Stimulated activated CD4-positive, alpha-beta T cell treated with anti-CD3 and anti-CD28 coated beads, TNF-alpha, amount 100 ng/mL, for 24 hours (primary cell): Measurements from ENCODE around the gene ZNF521.

Experiments
- DNase-seq, 3 experiments: peaks; one replicate each; pipeline ENCODE4 v3.0.0-alpha.2; 2020; ENCODE audit warnings: low read depth in 3 of 3

Gene ZNF521

DNA sequence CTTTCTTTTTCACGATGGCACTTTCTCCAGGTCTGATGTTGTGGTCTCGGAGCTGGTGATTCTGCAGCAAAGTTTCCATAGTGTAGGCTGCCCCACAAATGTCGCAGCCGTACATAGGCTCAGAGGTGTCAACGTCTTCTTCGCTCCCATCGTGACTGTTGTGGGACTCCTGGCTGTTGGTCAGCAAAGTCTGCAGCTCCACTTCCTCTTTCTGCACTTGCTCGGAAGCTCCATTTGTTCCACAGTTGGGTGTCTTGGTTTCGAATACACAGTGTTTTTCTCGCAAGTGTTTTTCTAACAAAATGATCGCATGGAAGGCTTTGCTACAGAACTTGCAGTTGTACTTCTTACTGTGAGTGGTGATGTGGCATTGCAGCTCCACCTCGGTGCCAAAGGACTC is 126.8 kb downstream of the ZNF521 start:
- DNase-seq: no peak

DNA sequence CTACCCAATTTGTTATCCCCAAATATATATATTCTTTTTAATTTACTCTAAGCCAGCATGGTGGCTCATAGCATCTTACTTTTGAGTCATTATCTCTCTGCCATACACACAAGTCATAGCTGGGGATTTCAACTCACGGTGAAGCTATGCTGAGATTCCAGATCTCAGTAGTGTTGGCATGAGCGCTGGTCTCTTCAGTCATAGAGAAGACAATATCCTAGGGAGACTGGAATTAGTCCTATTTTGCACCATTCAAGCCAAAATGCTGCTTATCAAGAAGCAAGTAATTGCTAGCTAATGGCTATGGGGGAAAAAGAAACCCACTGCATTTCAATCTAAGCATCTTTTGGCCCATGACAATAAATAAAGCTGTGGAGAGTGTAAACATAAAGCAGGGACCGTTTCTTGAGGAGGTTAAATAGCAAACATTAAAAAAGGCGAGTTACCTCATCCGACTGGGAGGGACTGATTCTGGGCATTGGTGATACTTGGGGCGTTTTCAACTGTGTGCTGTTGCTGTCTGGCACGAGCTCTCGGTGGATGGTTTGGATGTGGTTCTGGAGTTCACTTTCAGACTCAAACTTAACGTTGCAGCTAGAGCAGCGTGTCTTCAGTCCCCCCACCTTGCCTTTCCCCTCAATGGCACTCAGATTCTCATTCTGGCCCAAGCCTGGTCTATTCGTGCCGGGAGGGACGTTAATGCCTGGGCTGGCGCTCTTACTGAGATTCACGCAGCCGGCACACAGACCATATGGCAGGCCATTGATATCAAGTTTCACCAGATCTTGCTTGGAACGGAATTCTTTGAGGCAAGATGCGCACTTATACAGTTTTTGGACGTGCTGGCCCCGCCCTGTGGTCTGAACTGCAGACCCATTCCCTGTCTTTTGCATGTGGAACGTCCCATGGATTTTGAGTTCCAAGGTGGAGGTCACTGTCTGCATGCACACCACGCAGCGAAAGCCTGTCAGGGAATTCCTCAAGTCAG is 127.8 kb downstream of the ZNF521 start:
- DNase-seq: no peak

GRCh38 chr18:25223211-25223610 is 128.8 kb downstream of the ZNF521 start:
- no peak for DNase-seq

GRCh38 chr18:25222648-25223047 is 129.3 kb downstream of the ZNF521 start:
- no peak for DNase-seq

- DNase-seq: no peak
These were observed 141.3 kb downstream of the ZNF521 start for GRCh38 chr18:25210622-25211021.

GRCh38 chr18:25192065-25192464 is 159.9 kb downstream of the ZNF521 start:
- DNase-seq: no peak

DNA sequence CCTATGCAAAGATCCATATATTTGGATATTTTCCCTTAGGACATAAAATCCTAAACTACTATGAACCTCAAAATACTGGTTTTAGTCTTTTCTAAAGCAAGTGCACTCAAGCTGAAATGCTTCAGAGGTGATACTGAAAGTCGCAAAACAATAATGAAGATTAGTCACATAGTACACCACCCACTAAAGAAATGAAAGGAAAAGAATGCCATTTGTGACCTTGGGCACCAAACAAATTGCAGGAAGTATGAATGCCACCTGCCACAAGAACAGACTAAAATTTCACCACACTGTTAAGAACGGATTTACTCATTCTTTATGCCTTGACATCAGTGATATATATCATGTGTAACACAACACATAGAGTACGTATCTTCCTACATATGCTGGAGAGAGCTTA is 161.5 kb downstream of the ZNF521 start:
- DNase-seq: no peak

GRCh38 chr18:25189391-25190185 is 162.4 kb downstream of the ZNF521 start:
- DNase-seq: no peak

GRCh38 chr18:25187521-25188192 is 164.3 kb downstream of the ZNF521 start:
- DNase-seq: no peak

- DNase-seq: no peak
These were observed 165.1 kb downstream of the ZNF521 start for GRCh38 chr18:25186871-25187270.

DNA sequence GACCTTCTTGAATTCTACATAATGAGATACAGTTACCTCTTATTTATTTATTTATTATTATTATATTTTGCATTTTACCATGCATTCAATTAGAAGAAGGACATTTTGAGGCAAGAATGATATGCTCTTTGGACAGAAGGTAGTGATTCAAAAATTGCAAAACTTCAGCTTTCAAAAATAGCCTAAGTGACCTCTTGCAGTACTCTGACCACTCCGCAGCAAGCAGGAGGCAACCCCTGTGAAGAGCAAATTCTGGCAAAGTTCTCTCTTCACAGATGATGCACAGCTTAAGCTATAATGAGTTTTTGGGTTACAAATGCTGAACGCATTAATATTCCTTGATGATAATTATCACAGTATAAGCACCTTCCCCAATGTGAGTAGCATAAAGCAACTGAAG is 170.0 kb downstream of the ZNF521 start:
- DNase-seq: no peak

DNA sequence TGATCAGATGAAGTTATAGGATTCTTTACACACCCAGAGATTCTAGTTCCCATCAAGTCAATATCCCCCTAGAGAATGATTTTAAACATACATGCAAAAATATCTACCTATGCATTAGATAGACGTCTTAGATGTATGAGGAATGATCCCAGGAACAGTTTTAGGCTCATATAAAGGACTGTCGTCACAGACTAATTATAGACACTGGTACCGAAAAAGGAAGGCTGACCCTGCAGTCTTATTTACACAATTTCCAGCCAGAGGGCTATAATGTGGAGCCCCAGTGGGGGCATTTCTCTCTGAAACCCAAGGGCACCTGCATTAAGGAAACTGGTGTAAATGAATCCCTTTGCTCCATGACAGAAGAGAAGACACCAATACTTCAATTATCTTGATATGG is 170.4 kb downstream of the ZNF521 start:
- no peak for DNase-seq

DNA sequence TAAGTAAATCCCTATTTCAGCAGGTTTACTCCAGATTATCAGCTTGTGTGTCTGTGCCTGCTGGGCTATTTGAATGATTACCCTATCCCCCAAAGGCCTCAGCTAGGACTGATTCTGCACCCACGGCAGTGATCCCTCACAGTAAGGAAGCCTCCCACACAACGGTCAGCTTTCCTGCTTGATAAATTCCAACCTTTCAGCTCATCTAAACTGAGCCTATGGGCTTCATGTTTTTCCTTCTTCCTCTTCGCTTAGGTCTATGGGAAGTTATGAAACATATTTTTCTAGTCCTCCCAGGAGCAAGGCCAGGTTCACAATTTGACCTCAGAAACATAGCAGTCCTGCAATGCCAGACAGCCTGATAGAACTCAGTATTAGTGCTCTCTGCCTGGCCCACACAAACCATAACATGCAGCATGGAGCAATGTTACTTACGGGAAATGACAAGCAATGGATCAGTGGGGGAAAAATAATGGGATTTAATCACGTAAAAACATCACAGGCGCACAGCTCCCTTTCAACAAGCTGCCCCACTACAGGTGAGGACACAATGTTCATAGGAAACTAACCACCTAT is 170.9 kb downstream of the ZNF521 start:
- DNase-seq: no peak

GRCh38 chr18:25177631-25178030 is 174.3 kb downstream of the ZNF521 start:
- DNase-seq: no peak

GRCh38 chr18:25176518-25177042 is 175.4 kb downstream of the ZNF521 start:
- no peak for DNase-seq

DNA sequence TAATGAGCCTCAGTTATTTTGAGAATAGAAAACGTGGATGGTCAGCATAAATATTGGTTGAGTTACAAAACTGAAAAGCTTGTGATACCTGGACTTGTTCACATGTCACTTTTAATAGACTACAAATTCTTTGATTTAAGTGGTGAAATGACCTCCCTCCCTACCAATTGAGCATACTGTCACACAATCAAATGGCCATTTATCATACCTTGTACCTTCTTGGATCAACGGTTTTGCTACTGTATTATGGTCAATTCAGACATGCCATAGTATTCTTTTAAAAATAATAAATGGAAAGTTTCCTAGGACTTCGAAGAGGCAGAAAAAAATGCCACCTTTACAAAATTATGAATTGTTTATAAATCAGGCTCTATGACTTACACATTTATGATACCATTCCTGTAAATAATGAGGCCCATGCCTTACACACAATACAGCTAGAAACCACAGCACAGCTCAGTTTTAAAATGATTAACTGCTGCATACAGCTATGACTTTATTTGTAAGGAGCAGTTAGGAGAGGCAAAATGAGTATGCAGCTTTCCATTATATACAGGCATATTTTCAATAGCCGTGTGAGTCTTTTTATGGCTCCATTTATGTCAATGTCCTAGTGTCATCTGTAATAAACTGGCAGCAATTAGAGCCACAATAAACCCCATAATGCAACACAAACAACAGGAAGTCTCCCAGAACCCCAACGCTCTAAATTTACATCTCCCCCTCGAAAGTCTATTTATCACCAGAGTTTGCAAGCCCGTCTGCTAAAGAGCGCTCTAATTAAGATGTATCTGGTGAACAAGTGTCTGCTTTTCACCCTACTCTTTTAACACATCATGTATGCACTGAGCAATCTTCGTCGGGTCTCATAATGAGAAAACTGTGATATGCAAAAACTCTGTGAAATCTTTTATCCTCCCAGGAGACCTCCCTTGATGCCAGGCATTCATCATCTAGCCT is 176.1 kb downstream of the ZNF521 start:
- DNase-seq: no peak

GRCh38 chr18:25174324-25174723 is 177.6 kb downstream of the ZNF521 start:
- DNase-seq: no peak

DNA sequence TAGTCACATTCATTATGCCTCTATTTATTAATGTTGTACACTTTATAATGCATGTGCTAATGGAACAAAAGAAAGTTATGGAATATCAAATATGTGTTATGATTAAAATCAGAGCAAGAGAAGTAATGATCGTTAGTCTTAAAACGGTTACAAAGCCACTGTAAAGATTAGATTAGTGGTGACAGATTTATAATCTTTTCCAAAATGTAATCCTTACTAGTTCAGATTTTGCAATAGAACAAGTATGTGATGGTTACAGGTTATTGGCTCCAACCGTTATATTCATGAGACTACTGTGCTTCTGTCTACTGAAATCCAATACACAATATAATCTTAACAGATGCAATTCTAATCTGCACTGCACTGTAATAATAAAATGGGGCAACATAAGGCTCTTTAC is 180.6 kb downstream of the ZNF521 start:
- DNase-seq: no peak

- no peak for DNase-seq
These were observed 181.6 kb downstream of the ZNF521 start for GRCh38 chr18:25170402-25170801.

DNA sequence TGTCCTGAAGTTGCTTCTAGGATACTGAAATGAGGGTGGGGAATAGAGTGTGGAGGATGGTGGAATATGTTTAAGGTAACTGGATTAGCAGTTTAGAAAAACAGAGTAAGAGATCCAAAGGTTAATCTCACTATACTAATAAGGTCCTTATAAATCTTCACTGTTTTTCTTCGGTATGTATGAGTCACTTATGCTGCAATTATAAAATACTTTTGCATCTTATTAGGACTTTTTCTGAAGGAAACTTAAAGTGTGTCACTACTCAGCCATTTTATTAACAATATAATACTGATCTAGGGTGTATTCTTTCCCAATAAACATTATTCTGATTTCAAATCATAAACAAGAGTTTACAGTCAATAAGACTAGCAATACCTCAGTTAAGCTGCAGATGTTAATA is 182.3 kb downstream of the ZNF521 start:
- DNase-seq: no peak
